CD14-positive monocyte (primary cell): ENCODE results near the gene DMRT1. TPM values are rescaled to one million over a fixed set of nuclear protein-coding genes. Genes with fewer than 3 reads are reported as not detected.

Experiments
- DNase-seq, 3 donors: peaks; one replicate each; pipeline ENCODE4 v3.0.0-alpha.2; 2011 to 2022
- H2AFZ ChIP-seq: 2 replicates; pipeline ENCODE4 v1.6.0; 2012; ENCODE audit warnings: mild to moderate bottlenecking, low read depth, low read length, inconsistent platforms; ENCODE audit not compliant: insufficient read depth, poor library complexity, severe bottlenecking
- H3K27ac ChIP-seq, 2 donors: 1 replicate in 1 of 2; 2 replicates in 1 of 2; pipeline ENCODE4 v1.5.1; 2012 to 2013; ENCODE audit warnings: low read length in 2 of 2, control low read depth in 1 of 2, inconsistent platforms in 1 of 2, low read depth in 1 of 2, mild to moderate bottlenecking in 1 of 2
- H3K27me3 ChIP-seq, 2 donors: one replicate each; pipeline versions ENCODE4 v1.6.0 to v1.6.1; 2011 to 2013; ENCODE audit warnings: low read length in 2 of 2; ENCODE audit not compliant: control insufficient read depth in 2 of 2, insufficient read depth in 2 of 2
- H3K36me3 ChIP-seq, 2 donors: replicated peaks in 1 of 2; 1 replicate in 1 of 2; 2 replicates in 1 of 2; pipeline versions ENCODE4 v1.5.1 to v1.6.1; 2012 to 2013; ENCODE audit warnings: low read length in 2 of 2, control low read depth in 1 of 2, inconsistent platforms in 1 of 2, mild to moderate bottlenecking in 1 of 2; ENCODE audit not compliant: insufficient read depth in 2 of 2, control insufficient read depth in 1 of 2
- H3K4me1 ChIP-seq, 2 donors: 1 replicate in 1 of 2; 2 replicates in 1 of 2; pipeline versions ENCODE4 v1.5.1 to v1.6.1; 2012 to 2013; ENCODE audit warnings: low read length in 2 of 2, control low read depth in 1 of 2, inconsistent platforms in 1 of 2, mild to moderate bottlenecking in 1 of 2, moderate library complexity in 1 of 2; ENCODE audit not compliant: insufficient read depth in 2 of 2, control insufficient read depth in 1 of 2
- H3K4me2 ChIP-seq: replicated peaks from 2 replicates; pipeline ENCODE3; 2012; ENCODE audit warnings: low read length, moderate library complexity, mild to moderate bottlenecking; ENCODE audit not compliant: poor library complexity, severe bottlenecking; ENCODE audit errors: extremely low read depth
- H3K4me3 ChIP-seq, 3 experiments: fragments of 200-600 bp in 1 of 3; sonication (generic) in 1 of 3; replicated peaks in 1 of 3; 1 replicate in 2 of 3; 2 replicates in 1 of 3; pipeline ENCODE4 v1.5.1; 2011 to 2013; ENCODE audit warnings: low read length in 3 of 3, mild to moderate bottlenecking in 3 of 3, control low read depth in 2 of 3, low read depth in 2 of 3, inconsistent platforms in 1 of 3, moderate library complexity in 1 of 3
- H3K79me2 ChIP-seq: 2 replicates; pipeline ENCODE4 v1.6.0; 2012; ENCODE audit warnings: mild to moderate bottlenecking, control low read depth, inconsistent platforms, low read length, moderate library complexity; ENCODE audit not compliant: insufficient read depth
- H3K9ac ChIP-seq: 2 replicates; pipeline ENCODE4 v1.6.0; 2017; ENCODE audit warnings: low read length, mild to moderate bottlenecking; ENCODE audit not compliant: insufficient read depth, poor library complexity, severe bottlenecking
- H3K9me3 ChIP-seq, 2 donors: replicated peaks in 1 of 2; 1 replicate in 1 of 2; 2 replicates in 1 of 2; pipeline versions ENCODE4 v1.5.1 to v1.6.1; 2012 to 2013; ENCODE audit warnings: low read length in 2 of 2, control low read depth in 1 of 2; ENCODE audit not compliant: control insufficient read depth in 1 of 2, insufficient read depth in 1 of 2
- H4K20me1 ChIP-seq: 2 replicates; pipeline ENCODE4 v1.6.0; 2012; ENCODE audit warnings: mild to moderate bottlenecking, low read length, control low read depth, moderate library complexity; ENCODE audit not compliant: insufficient read depth
- H3K27ac Mint-ChIP-seq, 7 donors: one replicate each; pipeline ENCODE4 v1.8.0; 2020; ENCODE audit warnings: mild to moderate bottlenecking in 7 of 7, mixed read lengths in 7 of 7, moderate library complexity in 6 of 7, inconsistent platforms in 2 of 7
- H3K27me3 Mint-ChIP-seq, 3 donors: one replicate each; pipeline ENCODE4 v1.8.0; 2021 to 2022; ENCODE audit warnings: low read depth in 3 of 3, mild to moderate bottlenecking in 3 of 3, mixed read lengths in 3 of 3, moderate library complexity in 3 of 3, inconsistent platforms in 1 of 3
- H3K36me3 Mint-ChIP-seq, 2 donors: one replicate each; pipeline ENCODE4 v1.8.0; 2020; ENCODE audit warnings: mixed read lengths in 2 of 2, inconsistent platforms in 1 of 2, mild to moderate bottlenecking in 1 of 2
- H3K4me1 Mint-ChIP-seq: one replicate; pipeline ENCODE4 v1.8.0; 2020; ENCODE audit warnings: mild to moderate bottlenecking, mixed read lengths
- H3K4me3 Mint-ChIP-seq, 2 donors: one replicate each; pipeline ENCODE4 v1.8.0; 2020; ENCODE audit warnings: mild to moderate bottlenecking in 2 of 2, mixed read lengths in 2 of 2, moderate library complexity in 1 of 2
- H3K9me3 Mint-ChIP-seq, 7 donors: one replicate each; pipeline ENCODE4 v1.8.0; 2020 to 2022; ENCODE audit warnings: mixed read lengths in 7 of 7, mild to moderate bottlenecking in 6 of 7, moderate library complexity in 6 of 7, inconsistent platforms in 2 of 7
- WGBS: methylation state at CpG from one replicate; pipeline ENCODE4 v1.1.5; 2013; ENCODE audit warnings: missing lambda C conversion rate; ENCODE audit not compliant: insufficient coverage; 5-methylcytosine and 5-hydroxymethylcytosine counted together
- intact Hi-C, 2 donors: fragments of 100-400 bp; cut with micrococcal nuclease; formaldehyde crosslinking; loops; one replicate each; pipeline versions ENCODE4 v1.15.0 to v1.15.1; 2023
- polyA plus RNA-seq, 3 donors: library from polyadenylated mRNA; depleted of rRNA in 1 of 3; unstranded in 2 of 3; stranded (reverse) in 1 of 3; fragments of 300-500 nt in 2 of 3; fragments of >200 nt in 1 of 3; fragmentation: Illumina TruSeq in 2 of 3; gene quantifications; 1 replicate in 2 of 3; 2 replicates in 1 of 3; pipeline ENCODE4 v1.2.3, GENCODE V29; 2012 to 2021
- TF ChIP-seq, protein P1 (sequence below): fragments of 200-600 bp; IDR thresholded peaks from one replicate; pipeline ENCODE4 v1.8.0; 2022; ENCODE audit warnings: antibody characterized with exemption, mild to moderate bottlenecking

The DMRT1 gene
- polyA plus RNA-seq, 3 donors: not detected

GRCh38 chr9:1007312-1007711 is 165.8 kb downstream of the DMRT1 start:
- Mint-ChIP-seq H3K9me3 (no peaks in the 10 kb centered on the region), H3K4me3 (no peak overlapping the region), H3K36me3 (no peaks in the 10 kb centered on the region), H3K27ac (peak overlapping the region in 1 of 7 donors; percentile 47), H3K4me1 (peaks cover 19% of the 10 kb centered on the region), H3K27me3 (peaks cover 0 to 8% (median 4%) of the 10 kb centered on the region in 3 donors)
- Histone ChIP-seq H2AFZ (no peak overlapping the region), H3K4me2 (no peak overlapping the region), H3K4me1 (peaks cover 33 to 41% of the 10 kb centered on the region in 2 donors), H3K36me3 (no peaks in the 10 kb centered on the region), H3K27me3 (no peaks in the 10 kb centered on the region), H4K20me1 (no peaks in the 10 kb centered on the region), H3K27ac (no peak overlapping the region), H3K79me2 (no peaks in the 10 kb centered on the region), H3K9me3 (no peaks in the 10 kb centered on the region), H3K9ac (no peak overlapping the region), H3K4me3 (no peak overlapping the region)
- TF ChIP-seq, protein P1, sequence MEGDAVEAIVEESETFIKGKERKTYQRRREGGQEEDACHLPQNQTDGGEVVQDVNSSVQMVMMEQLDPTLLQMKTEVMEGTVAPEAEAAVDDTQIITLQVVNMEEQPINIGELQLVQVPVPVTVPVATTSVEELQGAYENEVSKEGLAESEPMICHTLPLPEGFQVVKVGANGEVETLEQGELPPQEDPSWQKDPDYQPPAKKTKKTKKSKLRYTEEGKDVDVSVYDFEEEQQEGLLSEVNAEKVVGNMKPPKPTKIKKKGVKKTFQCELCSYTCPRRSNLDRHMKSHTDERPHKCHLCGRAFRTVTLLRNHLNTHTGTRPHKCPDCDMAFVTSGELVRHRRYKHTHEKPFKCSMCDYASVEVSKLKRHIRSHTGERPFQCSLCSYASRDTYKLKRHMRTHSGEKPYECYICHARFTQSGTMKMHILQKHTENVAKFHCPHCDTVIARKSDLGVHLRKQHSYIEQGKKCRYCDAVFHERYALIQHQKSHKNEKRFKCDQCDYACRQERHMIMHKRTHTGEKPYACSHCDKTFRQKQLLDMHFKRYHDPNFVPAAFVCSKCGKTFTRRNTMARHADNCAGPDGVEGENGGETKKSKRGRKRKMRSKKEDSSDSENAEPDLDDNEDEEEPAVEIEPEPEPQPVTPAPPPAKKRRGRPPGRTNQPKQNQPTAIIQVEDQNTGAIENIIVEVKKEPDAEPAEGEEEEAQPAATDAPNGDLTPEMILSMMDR: no peak
- 89% methylated on average over 2 of the region's 3 CpGs for WGBS
- DNase-seq: no peak
- intact Hi-C loops: loop anchor here (5.0 to 10.0 kb wide), 3 partner anchors 393 to 533 kb away; no protein-coding TSS in a partner anchor

GRCh38 chr9:1008216-1008615 is 166.7 kb downstream of the DMRT1 start:
- no peaks in the 10 kb centered on the region for H3K79me2 ChIP-seq
- H3K9me3 ChIP-seq: no peaks in the 10 kb centered on the region
- peak overlapping the region in 1 of 2 donors; percentile 54 for H3K4me3 Mint-ChIP-seq
- H3K9ac ChIP-seq: no peak overlapping the region
- H3K27me3 Mint-ChIP-seq: peaks cover under 1 to 8% (median 2%) of the 10 kb centered on the region in 3 donors
- H3K4me1 ChIP-seq: peaks cover 33 to 41% of the 10 kb centered on the region in 2 donors
- no peak overlapping the region for H3K4me3 ChIP-seq
- peak; percentile 20 to 67 (median 60) for DNase-seq
- H3K36me3 ChIP-seq: no peaks in the 10 kb centered on the region
- intact Hi-C loops: loop anchor here (2.0 to 10.0 kb wide), 5 partner anchors 113 to 533 kb away; no protein-coding TSS in a partner anchor
- H3K4me2 ChIP-seq: peak overlapping the region; percentile 3
- no peaks in the 10 kb centered on the region for H3K36me3 Mint-ChIP-seq
- no CpG with 5 or more reads among the region's 3 CpGs for WGBS
- no peaks in the 10 kb centered on the region for H3K9me3 Mint-ChIP-seq
- TF ChIP-seq, protein P1: no peak
- no peaks in the 10 kb centered on the region for H4K20me1 ChIP-seq
- no peak overlapping the region for H3K27ac ChIP-seq
- no peaks in the 10 kb centered on the region for H3K27me3 ChIP-seq
- no peak overlapping the region for H2AFZ ChIP-seq
- peak overlapping the region in 3 of 7 donors; percentile 30 to 75 (median 71) for H3K27ac Mint-ChIP-seq
- peaks cover 22% of the 10 kb centered on the region for H3K4me1 Mint-ChIP-seq
